ENCODE data around the gene USP27X.
A peak's percentile ranks its signal among the peaks of the same experiment; 100 is the strongest.

The USP27X gene

GRCh38 chrX:49878834-49879655 lies at the start of gene USP27X:
TSS of gene USP27X (plus strand) at chrX:49879484. CDS start at chrX:49880308, 824 bp downstream.
- H3K9me3 ChIP-seq (ENCODE audit: control insufficient read depth in 2 of 2, low read length in 2 of 2): no peaks in the 10 kb centered on the region
- H3K36me3 ChIP-seq (ENCODE audit: control insufficient read depth in 2 of 2, insufficient read depth in 2 of 2, low read length in 2 of 2): no peaks in the 10 kb centered on the region
- no peaks in the 10 kb centered on the region for H3K27me3 ChIP-seq (ENCODE audit: control insufficient read depth in 2 of 2, insufficient read depth in 2 of 2, low read length in 2 of 2)
- H3K9ac ChIP-seq (ENCODE audit: low read depth in 1 of 2, low read length in 2 of 2): peak within 1 kb of the TSS in 1 of 2 donors; percentile 53
- H3K4me1 ChIP-seq (ENCODE audit: control insufficient read depth in 2 of 2, insufficient read depth in 2 of 2, low read length in 2 of 2): peaks cover 5 to 9% of the 10 kb centered on the region in 2 donors
- peak within 1 kb of the TSS; percentile 72 for H3K4me3 ChIP-seq (ENCODE audit: low read length in 2 of 2)
- peak within 1 kb of the TSS; percentile 55 to 68 for H3K27ac ChIP-seq (ENCODE audit: low read depth in 2 of 2, low read length in 2 of 2)

GRCh38 chrX:49838374-49838773 lies 40.9 kb upstream of the USP27X start:
- no peak overlapping the region for H3K4me3 ChIP-seq (ENCODE audit: low read length in 2 of 2)
- H3K9me3 ChIP-seq (ENCODE audit: control insufficient read depth in 2 of 2, low read length in 2 of 2): no peaks in the 10 kb centered on the region
- H3K27ac ChIP-seq (ENCODE audit: low read depth in 2 of 2, low read length in 2 of 2): no peak overlapping the region
- H3K9ac ChIP-seq (ENCODE audit: low read depth in 1 of 2, low read length in 2 of 2): no peak overlapping the region
- peaks cover 2 to 5% of the 10 kb centered on the region in 2 donors for H3K27me3 ChIP-seq (ENCODE audit: control insufficient read depth in 2 of 2, insufficient read depth in 2 of 2, low read length in 2 of 2)
- H3K36me3 ChIP-seq (ENCODE audit: control insufficient read depth in 2 of 2, insufficient read depth in 2 of 2, low read length in 2 of 2): no peaks in the 10 kb centered on the region
- H3K4me1 ChIP-seq (ENCODE audit: control insufficient read depth in 2 of 2, insufficient read depth in 2 of 2, low read length in 2 of 2): no peaks in the 10 kb centered on the region

DNA sequence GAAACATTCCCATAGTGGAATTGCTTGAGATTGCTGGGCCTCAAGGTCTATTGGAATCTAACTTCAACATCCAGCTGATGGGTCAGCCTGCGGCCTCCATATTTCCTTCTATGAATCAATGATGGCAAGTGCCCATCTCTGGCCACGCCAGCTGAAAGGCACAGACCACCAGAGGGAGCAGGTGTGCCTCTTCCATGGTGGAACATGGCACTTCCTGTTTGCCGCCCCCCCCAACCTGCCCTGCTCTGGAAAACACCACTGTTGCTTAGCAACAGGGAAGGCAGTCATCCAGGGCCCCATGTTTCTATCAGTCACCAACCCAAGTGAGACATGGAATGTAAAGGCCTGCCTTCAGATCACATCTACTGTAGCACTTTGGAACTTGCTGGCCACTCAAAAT lies 38.6 kb upstream of the USP27X start:
- H3K9ac ChIP-seq (ENCODE audit: low read depth in 1 of 2, low read length in 2 of 2): no peak overlapping the region
- H3K27me3 ChIP-seq (ENCODE audit: control insufficient read depth in 2 of 2, insufficient read depth in 2 of 2, low read length in 2 of 2): peaks cover under 1 to 7% of the 10 kb centered on the region in 2 donors
- no peak overlapping the region for H3K27ac ChIP-seq (ENCODE audit: low read depth in 2 of 2, low read length in 2 of 2)
- H3K4me3 ChIP-seq (ENCODE audit: low read length in 2 of 2): no peak overlapping the region
- H3K36me3 ChIP-seq (ENCODE audit: control insufficient read depth in 2 of 2, insufficient read depth in 2 of 2, low read length in 2 of 2): no peaks in the 10 kb centered on the region
- no peaks in the 10 kb centered on the region for H3K4me1 ChIP-seq (ENCODE audit: control insufficient read depth in 2 of 2, insufficient read depth in 2 of 2, low read length in 2 of 2)
- H3K9me3 ChIP-seq (ENCODE audit: control insufficient read depth in 2 of 2, low read length in 2 of 2): no peaks in the 10 kb centered on the region

DNA sequence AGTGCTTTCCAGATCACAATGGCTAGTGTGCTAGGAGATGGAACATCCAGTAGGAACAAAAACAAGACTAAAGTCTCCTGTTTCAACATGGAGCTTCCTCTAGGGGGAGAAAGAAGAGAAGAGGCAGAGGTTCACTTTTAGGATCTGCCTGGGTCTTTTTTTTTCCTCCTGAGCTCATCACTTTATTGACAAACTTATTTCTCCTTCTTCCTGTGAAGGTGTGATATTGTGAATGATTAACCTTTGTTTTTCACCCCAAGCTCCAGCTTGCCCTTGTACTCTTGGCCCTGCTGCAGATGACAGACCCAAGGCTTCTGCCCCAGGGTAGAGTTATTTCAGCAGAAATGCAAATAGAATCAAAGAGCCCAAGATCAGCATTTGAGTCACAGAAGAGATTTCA lies 36.7 kb upstream of the USP27X start:
- Histone ChIP-seq H3K36me3 (ENCODE audit: control insufficient read depth in 2 of 2, insufficient read depth in 2 of 2, low read length in 2 of 2) (no peaks in the 10 kb centered on the region), H3K4me3 (ENCODE audit: low read length in 2 of 2) (no peak overlapping the region), H3K9ac (ENCODE audit: low read depth in 1 of 2, low read length in 2 of 2) (no peak overlapping the region), H3K4me1 (ENCODE audit: control insufficient read depth in 2 of 2, insufficient read depth in 2 of 2, low read length in 2 of 2) (no peaks in the 10 kb centered on the region), H3K9me3 (ENCODE audit: control insufficient read depth in 2 of 2, low read length in 2 of 2) (no peaks in the 10 kb centered on the region), H3K27ac (ENCODE audit: low read depth in 2 of 2, low read length in 2 of 2) (no peak overlapping the region), H3K27me3 (ENCODE audit: control insufficient read depth in 2 of 2, insufficient read depth in 2 of 2, low read length in 2 of 2) (peaks cover 4 to 7% of the 10 kb centered on the region in 2 donors)

- H3K27me3 ChIP-seq (ENCODE audit: control insufficient read depth in 2 of 2, insufficient read depth in 2 of 2, low read length in 2 of 2): peaks cover 14 to 16% of the 10 kb centered on the region in 2 donors
- H3K36me3 ChIP-seq (ENCODE audit: control insufficient read depth in 2 of 2, insufficient read depth in 2 of 2, low read length in 2 of 2): no peaks in the 10 kb centered on the region
- H3K9me3 ChIP-seq (ENCODE audit: control insufficient read depth in 2 of 2, low read length in 2 of 2): no peaks in the 10 kb centered on the region
- H3K27ac ChIP-seq (ENCODE audit: low read depth in 2 of 2, low read length in 2 of 2): no peak overlapping the region
- H3K4me1 ChIP-seq (ENCODE audit: control insufficient read depth in 2 of 2, insufficient read depth in 2 of 2, low read length in 2 of 2): no peaks in the 10 kb centered on the region
- no peak overlapping the region for H3K9ac ChIP-seq (ENCODE audit: low read depth in 1 of 2, low read length in 2 of 2)
- H3K4me3 ChIP-seq (ENCODE audit: low read length in 2 of 2): no peak overlapping the region
Observed at GRCh38 chrX:49844611-49845010, 34.7 kb upstream of the USP27X start.

DNA sequence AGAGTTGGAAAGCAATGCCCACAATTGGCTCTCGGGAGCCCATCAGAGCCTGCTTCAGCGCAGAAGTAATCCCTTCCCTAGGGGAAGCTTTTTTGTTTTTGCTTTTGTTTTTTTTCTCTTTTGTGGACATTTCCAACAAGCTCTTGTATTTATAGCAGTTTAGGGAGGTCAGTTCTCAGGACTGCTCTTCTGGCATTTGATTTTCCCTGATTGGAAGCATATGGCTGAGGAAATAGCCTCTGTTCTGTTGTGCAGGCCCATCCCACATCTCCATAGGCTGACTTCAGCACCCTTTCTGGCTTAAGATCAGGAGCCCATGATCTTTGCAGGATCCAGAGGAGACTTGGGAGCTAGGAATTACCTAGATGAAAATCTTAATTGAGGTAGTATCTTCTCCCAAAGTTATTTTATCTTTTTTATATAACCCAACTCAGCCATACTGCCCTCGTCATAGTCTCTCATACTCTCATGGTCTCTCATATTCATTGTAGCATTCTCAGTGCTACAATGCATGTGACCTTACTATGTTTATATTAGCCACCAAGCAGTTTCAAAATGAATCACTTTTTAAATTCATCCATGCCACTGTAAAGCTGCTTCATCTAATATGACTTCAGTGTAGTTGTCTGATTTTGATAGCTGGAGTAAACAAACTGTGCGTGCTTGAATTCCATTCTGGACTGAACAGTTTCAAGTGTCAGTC lies 33.4 kb upstream of the USP27X start:
- H3K4me3 ChIP-seq (ENCODE audit: low read length in 2 of 2): no peak overlapping the region
- H3K27ac ChIP-seq (ENCODE audit: low read depth in 2 of 2, low read length in 2 of 2): no peak overlapping the region
- H3K9me3 ChIP-seq (ENCODE audit: control insufficient read depth in 2 of 2, low read length in 2 of 2): no peaks in the 10 kb centered on the region
- H3K9ac ChIP-seq (ENCODE audit: low read depth in 1 of 2, low read length in 2 of 2): no peak overlapping the region
- peaks cover 14 to 16% of the 10 kb centered on the region in 2 donors for H3K27me3 ChIP-seq (ENCODE audit: control insufficient read depth in 2 of 2, insufficient read depth in 2 of 2, low read length in 2 of 2)
- H3K4me1 ChIP-seq (ENCODE audit: control insufficient read depth in 2 of 2, insufficient read depth in 2 of 2, low read length in 2 of 2): no peaks in the 10 kb centered on the region
- no peaks in the 10 kb centered on the region for H3K36me3 ChIP-seq (ENCODE audit: control insufficient read depth in 2 of 2, insufficient read depth in 2 of 2, low read length in 2 of 2)

DNA sequence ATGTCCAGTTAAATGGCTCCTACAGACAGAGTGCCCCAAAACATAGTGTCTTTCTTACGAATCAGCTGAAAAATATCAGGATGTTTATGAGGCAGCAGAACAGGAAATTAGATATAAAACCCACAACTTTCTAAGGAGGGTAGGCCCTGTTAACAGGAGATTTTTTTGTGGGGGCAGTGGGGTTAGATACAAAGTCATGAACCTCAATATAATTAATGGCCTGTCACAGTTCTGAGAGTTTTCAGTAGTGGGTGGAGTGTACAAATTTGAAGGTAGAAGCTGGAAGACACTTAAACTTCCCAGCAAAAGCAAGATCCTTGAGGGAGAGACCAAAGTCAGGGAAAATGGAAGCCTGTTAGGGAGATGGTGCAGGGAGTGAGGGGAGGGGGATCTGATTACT lies 32.8 kb upstream of the USP27X start:
- Histone ChIP-seq H3K9me3 (ENCODE audit: control insufficient read depth in 2 of 2, low read length in 2 of 2) (no peaks in the 10 kb centered on the region), H3K27ac (ENCODE audit: low read depth in 2 of 2, low read length in 2 of 2) (no peak overlapping the region), H3K27me3 (ENCODE audit: control insufficient read depth in 2 of 2, insufficient read depth in 2 of 2, low read length in 2 of 2) (peaks cover 14 to 16% of the 10 kb centered on the region in 2 donors), H3K4me3 (ENCODE audit: low read length in 2 of 2) (no peak overlapping the region), H3K9ac (ENCODE audit: low read depth in 1 of 2, low read length in 2 of 2) (no peak overlapping the region), H3K4me1 (ENCODE audit: control insufficient read depth in 2 of 2, insufficient read depth in 2 of 2, low read length in 2 of 2) (no peaks in the 10 kb centered on the region), H3K36me3 (ENCODE audit: control insufficient read depth in 2 of 2, insufficient read depth in 2 of 2, low read length in 2 of 2) (no peaks in the 10 kb centered on the region)

GRCh38 chrX:49848275-49848674 lies 31.0 kb upstream of the USP27X start:
- H3K27me3 ChIP-seq (ENCODE audit: control insufficient read depth in 2 of 2, insufficient read depth in 2 of 2, low read length in 2 of 2): peaks cover 14 to 17% of the 10 kb centered on the region in 2 donors
- H3K36me3 ChIP-seq (ENCODE audit: control insufficient read depth in 2 of 2, insufficient read depth in 2 of 2, low read length in 2 of 2): no peaks in the 10 kb centered on the region
- no peak overlapping the region for H3K4me3 ChIP-seq (ENCODE audit: low read length in 2 of 2)
- H3K4me1 ChIP-seq (ENCODE audit: control insufficient read depth in 2 of 2, insufficient read depth in 2 of 2, low read length in 2 of 2): no peaks in the 10 kb centered on the region
- no peak overlapping the region for H3K9ac ChIP-seq (ENCODE audit: low read depth in 1 of 2, low read length in 2 of 2)
- H3K9me3 ChIP-seq (ENCODE audit: control insufficient read depth in 2 of 2, low read length in 2 of 2): no peaks in the 10 kb centered on the region
- H3K27ac ChIP-seq (ENCODE audit: low read depth in 2 of 2, low read length in 2 of 2): no peak overlapping the region

- Histone ChIP-seq H3K36me3 (ENCODE audit: control insufficient read depth in 2 of 2, insufficient read depth in 2 of 2, low read length in 2 of 2) (no peaks in the 10 kb centered on the region), H3K4me1 (ENCODE audit: control insufficient read depth in 2 of 2, insufficient read depth in 2 of 2, low read length in 2 of 2) (no peaks in the 10 kb centered on the region), H3K9ac (ENCODE audit: low read depth in 1 of 2, low read length in 2 of 2) (no peak overlapping the region), H3K9me3 (ENCODE audit: control insufficient read depth in 2 of 2, low read length in 2 of 2) (no peaks in the 10 kb centered on the region), H3K4me3 (ENCODE audit: low read length in 2 of 2) (no peak overlapping the region), H3K27me3 (ENCODE audit: control insufficient read depth in 2 of 2, insufficient read depth in 2 of 2, low read length in 2 of 2) (peaks cover 9 to 17% of the 10 kb centered on the region in 2 donors), H3K27ac (ENCODE audit: low read depth in 2 of 2, low read length in 2 of 2) (no peak overlapping the region)
Observed at GRCh38 chrX:49850028-49850427, 29.3 kb upstream of the USP27X start.

GRCh38 chrX:49853661-49854060 lies 25.6 kb upstream of the USP27X start:
- H3K4me3 ChIP-seq (ENCODE audit: low read length in 2 of 2): no peak overlapping the region
- H3K9ac ChIP-seq (ENCODE audit: low read depth in 1 of 2, low read length in 2 of 2): no peak overlapping the region
- no peaks in the 10 kb centered on the region for H3K4me1 ChIP-seq (ENCODE audit: control insufficient read depth in 2 of 2, insufficient read depth in 2 of 2, low read length in 2 of 2)
- H3K9me3 ChIP-seq (ENCODE audit: control insufficient read depth in 2 of 2, low read length in 2 of 2): no peaks in the 10 kb centered on the region
- no peak overlapping the region for H3K27ac ChIP-seq (ENCODE audit: low read depth in 2 of 2, low read length in 2 of 2)
- H3K27me3 ChIP-seq (ENCODE audit: control insufficient read depth in 2 of 2, insufficient read depth in 2 of 2, low read length in 2 of 2): peaks cover 2 to 8% of the 10 kb centered on the region in 2 donors
- no peaks in the 10 kb centered on the region for H3K36me3 ChIP-seq (ENCODE audit: control insufficient read depth in 2 of 2, insufficient read depth in 2 of 2, low read length in 2 of 2)
